ENCODE measurements around the gene SCMH1. TPM values are rescaled to one million over a fixed set of nuclear protein-coding genes. Genes with fewer than 3 reads are reported as not detected.

SCMH1 gene
- polyA plus RNA-seq, 1 donor from 2014 or later, result 23.0 TPM

DNA sequence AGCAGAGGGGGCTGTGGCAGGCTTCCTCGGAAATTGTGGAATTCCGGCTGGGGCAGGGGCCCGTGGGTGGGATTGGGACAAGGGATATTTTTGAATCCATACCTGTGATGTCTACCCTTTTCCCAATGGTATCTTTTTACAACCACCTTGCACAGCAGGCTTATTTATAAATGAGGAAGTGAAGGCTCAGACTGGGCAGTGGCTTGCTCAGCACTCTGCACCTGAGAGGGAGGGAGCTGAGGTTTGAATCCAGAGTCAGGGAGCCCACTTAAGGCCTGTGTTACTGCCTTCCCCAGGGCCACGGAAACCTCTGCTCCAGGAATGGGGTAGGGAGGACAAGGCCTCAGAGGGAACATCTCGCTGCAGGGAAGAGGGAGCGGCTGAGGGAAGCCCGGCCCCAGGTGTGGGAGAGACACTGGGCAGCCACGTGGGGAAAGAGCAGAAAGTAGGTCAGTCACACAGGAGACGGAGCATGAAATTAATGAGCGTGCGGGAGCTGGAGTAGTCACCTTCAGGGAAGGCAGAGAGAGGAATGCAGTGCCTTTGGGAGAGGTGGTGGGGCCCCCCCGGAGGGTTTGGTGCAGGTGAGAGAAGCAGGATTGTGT lies 35.4 kb upstream of the SCMH1 start:
- Histone ChIP-seq H3K9me3 (ENCODE audit: low read length) (no peaks in the 10 kb centered on the region), H3K36me3 (ENCODE audit: insufficient read depth, low read length) (no peaks in the 10 kb centered on the region), H3K27me3 (ENCODE audit: insufficient read depth, low read depth, low read length) (no peaks in the 10 kb centered on the region), H3K4me2 (ENCODE audit: low read length) (no peak overlapping the region), H3K79me2 (replicated peaks; ENCODE audit: insufficient read depth, low read length) (no peaks in the 10 kb centered on the region), H3K9ac (ENCODE audit: low read length) (no peak overlapping the region), H3K27ac (ENCODE audit: low read length) (no peak overlapping the region), H2AFZ (ENCODE audit: low read depth, low read length) (no peak overlapping the region), H3F3A (ENCODE audit: insufficient read depth, low read length, poor library complexity, severe bottlenecking) (no peaks in the 10 kb centered on the region), H3K9me2 (ENCODE audit: insufficient read depth, low read length) (no peaks in the 10 kb centered on the region), H4K20me1 (ENCODE audit: insufficient read depth) (no peaks in the 10 kb centered on the region), H3K4me3 (ENCODE audit: low read length) (no peak overlapping the region)
- no peak for TF ChIP-seq EZH2 (IDR thresholded peaks at IDR 0.05; ENCODE audit: borderline replicate concordance, insufficient read depth, low read length, poor library complexity, severe bottlenecking)
- TF ChIP-seq, protein P1, sequence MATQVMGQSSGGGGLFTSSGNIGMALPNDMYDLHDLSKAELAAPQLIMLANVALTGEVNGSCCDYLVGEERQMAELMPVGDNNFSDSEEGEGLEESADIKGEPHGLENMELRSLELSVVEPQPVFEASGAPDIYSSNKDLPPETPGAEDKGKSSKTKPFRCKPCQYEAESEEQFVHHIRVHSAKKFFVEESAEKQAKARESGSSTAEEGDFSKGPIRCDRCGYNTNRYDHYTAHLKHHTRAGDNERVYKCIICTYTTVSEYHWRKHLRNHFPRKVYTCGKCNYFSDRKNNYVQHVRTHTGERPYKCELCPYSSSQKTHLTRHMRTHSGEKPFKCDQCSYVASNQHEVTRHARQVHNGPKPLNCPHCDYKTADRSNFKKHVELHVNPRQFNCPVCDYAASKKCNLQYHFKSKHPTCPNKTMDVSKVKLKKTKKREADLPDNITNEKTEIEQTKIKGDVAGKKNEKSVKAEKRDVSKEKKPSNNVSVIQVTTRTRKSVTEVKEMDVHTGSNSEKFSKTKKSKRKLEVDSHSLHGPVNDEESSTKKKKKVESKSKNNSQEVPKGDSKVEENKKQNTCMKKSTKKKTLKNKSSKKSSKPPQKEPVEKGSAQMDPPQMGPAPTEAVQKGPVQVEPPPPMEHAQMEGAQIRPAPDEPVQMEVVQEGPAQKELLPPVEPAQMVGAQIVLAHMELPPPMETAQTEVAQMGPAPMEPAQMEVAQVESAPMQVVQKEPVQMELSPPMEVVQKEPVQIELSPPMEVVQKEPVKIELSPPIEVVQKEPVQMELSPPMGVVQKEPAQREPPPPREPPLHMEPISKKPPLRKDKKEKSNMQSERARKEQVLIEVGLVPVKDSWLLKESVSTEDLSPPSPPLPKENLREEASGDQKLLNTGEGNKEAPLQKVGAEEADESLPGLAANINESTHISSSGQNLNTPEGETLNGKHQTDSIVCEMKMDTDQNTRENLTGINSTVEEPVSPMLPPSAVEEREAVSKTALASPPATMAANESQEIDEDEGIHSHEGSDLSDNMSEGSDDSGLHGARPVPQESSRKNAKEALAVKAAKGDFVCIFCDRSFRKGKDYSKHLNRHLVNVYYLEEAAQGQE (IDR thresholded peaks at IDR 0.05; ENCODE audit: borderline replicate concordance), result no peak
- TF ChIP-seq RAD21 (conservative IDR thresholded peaks at IDR 0.05), result no peak
- no peak for TF ChIP-seq EP300 (conservative IDR thresholded peaks at IDR 0.05; ENCODE audit: poor library complexity, severe bottlenecking)

- Histone ChIP-seq H3K79me2 (replicated peaks; ENCODE audit: insufficient read depth, low read length) (no peaks in the 10 kb centered on the region), H4K20me1 (ENCODE audit: insufficient read depth) (no peaks in the 10 kb centered on the region), H2AFZ (ENCODE audit: low read depth, low read length) (no peak overlapping the region), H3K27ac (ENCODE audit: low read length) (no peak overlapping the region), H3F3A (ENCODE audit: insufficient read depth, low read length, poor library complexity, severe bottlenecking) (no peaks in the 10 kb centered on the region), H3K4me2 (ENCODE audit: low read length) (no peak overlapping the region), H3K36me3 (ENCODE audit: insufficient read depth, low read length) (no peaks in the 10 kb centered on the region), H3K9ac (ENCODE audit: low read length) (no peak overlapping the region), H3K4me3 (ENCODE audit: low read length) (no peak overlapping the region), H3K9me2 (ENCODE audit: insufficient read depth, low read length) (no peaks in the 10 kb centered on the region), H3K27me3 (ENCODE audit: insufficient read depth, low read depth, low read length) (no peaks in the 10 kb centered on the region), H3K9me3 (ENCODE audit: low read length) (no peaks in the 10 kb centered on the region)
- TF ChIP-seq, protein P2, sequence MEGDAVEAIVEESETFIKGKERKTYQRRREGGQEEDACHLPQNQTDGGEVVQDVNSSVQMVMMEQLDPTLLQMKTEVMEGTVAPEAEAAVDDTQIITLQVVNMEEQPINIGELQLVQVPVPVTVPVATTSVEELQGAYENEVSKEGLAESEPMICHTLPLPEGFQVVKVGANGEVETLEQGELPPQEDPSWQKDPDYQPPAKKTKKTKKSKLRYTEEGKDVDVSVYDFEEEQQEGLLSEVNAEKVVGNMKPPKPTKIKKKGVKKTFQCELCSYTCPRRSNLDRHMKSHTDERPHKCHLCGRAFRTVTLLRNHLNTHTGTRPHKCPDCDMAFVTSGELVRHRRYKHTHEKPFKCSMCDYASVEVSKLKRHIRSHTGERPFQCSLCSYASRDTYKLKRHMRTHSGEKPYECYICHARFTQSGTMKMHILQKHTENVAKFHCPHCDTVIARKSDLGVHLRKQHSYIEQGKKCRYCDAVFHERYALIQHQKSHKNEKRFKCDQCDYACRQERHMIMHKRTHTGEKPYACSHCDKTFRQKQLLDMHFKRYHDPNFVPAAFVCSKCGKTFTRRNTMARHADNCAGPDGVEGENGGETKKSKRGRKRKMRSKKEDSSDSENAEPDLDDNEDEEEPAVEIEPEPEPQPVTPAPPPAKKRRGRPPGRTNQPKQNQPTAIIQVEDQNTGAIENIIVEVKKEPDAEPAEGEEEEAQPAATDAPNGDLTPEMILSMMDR (IDR thresholded peaks at IDR 0.05; ENCODE audit: poor library complexity, severe bottlenecking), result no peak
- TF ChIP-seq RAD21 (conservative IDR thresholded peaks at IDR 0.05) (no peak), TAF1 (IDR thresholded peaks at IDR 0.05; ENCODE audit: low read depth) (no peak), EZH2 (IDR thresholded peaks at IDR 0.05; ENCODE audit: borderline replicate concordance, insufficient read depth, low read length, poor library complexity, severe bottlenecking) (no peak), EP300 (conservative IDR thresholded peaks at IDR 0.05; ENCODE audit: poor library complexity, severe bottlenecking) (no peak), SMC3 (conservative IDR thresholded peaks at IDR 0.05; ENCODE audit: poor library complexity) (no peak), POLR2AphosphoS5 (IDR thresholded peaks at IDR 0.05) (no peak), MXI1 (conservative IDR thresholded peaks at IDR 0.05; ENCODE audit: poor library complexity, severe bottlenecking) (no peak)
- TF ChIP-seq, protein P1 (IDR thresholded peaks at IDR 0.05; ENCODE audit: borderline replicate concordance), result no peak
Measured at GRCh38 chr1:41275831-41276230, 33.7 kb upstream of the SCMH1 start.

All from neural cell (in vitro differentiated cells).